IPS-11a (cell line): ENCODE results near the gene CAMKK2.
"Not testable (repeated sequence)": the region's sequence is repeated elsewhere in the genome, so short reads cannot be mapped to it uniquely, and the experiment has no call there.

ENCODE experiments used
- H3K4me3 ChIP-seq: one replicate; pipeline ENCODE4 v1.5.1; 2013; ENCODE audit warnings: low read depth, low read length, control low read depth

The CAMKK2 gene

DNA sequence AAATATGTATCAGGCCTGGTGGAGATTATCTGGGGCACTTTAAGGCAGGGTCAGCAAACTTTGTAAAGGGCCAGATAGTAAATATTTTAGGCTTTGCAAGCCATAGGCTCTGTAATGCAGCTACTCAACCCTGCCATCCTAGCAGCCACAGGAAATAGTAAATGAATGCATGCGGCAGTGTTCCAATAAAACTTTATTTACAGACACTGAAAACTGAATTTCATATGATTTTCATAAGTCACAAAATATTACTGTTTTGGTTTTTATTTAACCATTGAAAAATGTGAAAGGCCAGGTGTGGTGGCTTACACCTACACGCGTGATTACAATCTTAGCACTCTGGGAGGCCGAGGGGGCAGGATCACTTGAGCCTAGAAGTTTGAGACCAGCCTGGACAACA is 3.2 kb upstream of the CAMKK2 start:
- no peak overlapping the region for H3K4me3 ChIP-seq

DNA sequence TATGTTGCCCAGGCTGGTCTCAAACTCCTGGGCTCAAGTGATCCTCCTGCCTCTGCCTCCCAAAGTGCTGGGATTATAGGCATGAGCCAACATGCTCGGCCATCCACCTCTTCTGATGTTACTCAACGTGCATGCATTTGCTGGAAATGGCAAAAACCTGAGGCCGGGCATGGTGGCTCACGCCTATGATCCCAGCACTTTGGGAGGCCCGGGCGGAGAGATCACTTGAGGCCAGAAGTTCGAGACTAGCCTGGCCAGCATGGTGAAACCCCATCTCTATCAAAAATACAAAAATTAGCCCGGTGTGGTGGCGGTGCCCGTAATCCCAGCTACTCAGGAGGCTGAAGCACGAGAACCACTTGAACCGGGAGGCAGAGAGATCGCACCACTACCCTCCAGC is 1.9 kb upstream of the CAMKK2 start:
- not testable (repeated sequence) for H3K4me3 ChIP-seq

DNA sequence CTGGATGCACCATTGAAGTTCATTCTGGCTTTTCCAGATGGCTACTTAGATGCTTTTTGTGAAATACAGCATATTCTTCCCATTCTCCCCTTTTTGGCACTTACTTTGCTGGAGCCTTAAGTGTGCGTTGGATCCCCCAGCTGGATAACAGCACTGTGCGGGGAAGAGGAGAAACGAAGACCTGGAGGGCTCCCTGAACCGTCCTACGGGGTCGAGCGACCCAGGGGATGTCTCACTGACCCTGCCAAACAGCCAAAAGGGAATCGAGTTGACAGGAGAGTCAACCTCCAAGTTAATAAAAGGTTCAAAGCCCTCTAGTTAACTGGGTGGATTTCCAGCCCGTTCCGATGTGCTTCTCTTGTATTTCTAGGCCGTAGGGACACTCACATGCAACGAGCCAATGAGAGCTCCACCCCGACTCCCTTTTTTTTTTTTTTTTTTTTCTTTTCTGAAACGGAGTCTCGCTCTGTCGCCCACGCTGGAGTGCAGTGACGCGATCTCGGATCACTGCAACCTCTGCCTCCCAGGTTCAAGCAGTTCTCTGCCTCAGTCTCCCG is 1.0 kb upstream of the CAMKK2 start:
- peak overlapping the region; percentile 77 for H3K4me3 ChIP-seq

DNA sequence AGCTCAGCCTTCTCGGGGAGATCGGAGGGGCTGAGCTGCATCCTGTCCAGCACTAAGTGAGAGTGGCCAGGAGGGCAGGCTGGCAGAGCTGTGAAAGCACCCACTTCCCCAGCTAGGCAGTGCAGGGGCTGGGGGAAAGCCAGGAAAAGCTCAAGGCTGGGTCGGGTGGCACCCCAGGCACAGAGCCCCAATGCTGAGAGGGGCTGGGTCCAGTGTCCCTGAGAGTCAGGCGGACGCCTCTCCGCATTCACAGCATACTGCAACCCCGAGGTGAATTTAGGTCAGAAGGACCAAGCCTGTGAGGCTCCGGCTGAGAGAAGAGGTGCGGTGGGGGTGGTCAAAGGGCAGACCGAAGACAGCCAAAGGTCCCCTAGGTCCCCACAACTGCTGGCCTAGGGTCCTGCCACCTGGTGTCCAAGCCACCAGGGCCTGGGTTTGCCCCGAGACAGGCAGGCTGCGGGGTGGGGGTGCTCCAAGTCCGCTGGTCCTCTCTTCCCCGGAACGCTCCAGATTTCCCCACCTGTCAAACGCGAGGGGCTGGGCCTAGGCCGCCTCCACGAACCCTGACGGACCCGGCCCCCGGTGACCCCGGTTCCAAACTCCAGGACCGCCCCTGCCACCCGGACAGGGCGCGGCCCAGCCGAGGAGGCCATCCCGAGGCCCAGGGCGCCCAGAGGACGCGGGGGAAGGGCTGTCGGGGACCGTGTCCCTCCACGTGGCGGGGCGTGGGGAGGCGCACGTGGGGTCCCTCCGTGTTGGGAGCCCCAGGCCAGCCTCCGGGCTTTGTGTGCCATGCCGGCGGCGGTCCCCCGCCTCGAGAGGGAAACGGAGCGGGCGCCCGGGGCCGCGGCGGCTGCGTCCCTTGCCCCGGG is 527 bp downstream of the CAMKK2 start:
- peak overlapping the region; percentile 78 for H3K4me3 ChIP-seq

DNA sequence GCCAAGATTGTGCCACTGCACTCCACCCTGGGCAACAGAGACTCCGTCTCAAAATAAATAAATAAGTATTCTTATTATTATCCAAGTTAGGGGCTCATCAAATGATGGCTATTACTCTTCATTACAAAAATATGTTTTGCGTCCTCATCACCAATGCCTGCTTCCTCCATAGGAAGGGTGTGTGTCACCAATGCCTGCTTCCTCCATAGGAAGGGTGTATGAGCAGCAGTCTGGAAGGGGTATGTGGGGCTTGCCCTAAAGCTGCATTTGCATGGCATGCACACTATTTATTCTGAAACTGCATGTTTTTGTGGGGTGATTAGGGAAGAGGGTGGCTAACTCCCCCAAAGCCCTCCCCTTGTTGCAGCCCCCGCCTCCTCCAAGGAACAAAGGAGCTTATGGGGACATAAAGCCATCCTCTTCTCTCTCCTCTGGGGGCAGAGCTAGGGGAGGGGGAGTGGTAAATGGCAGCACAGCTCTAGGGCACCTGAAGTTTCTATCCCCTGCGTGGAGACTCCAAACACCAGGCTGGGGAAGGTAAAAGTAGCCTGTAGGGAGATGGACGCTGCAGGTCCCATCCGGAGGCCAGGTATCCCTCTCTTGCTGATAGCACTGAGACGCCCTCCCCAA is 1.3 kb downstream of the CAMKK2 start:
- H3K4me3 ChIP-seq = peak overlapping the region; percentile 78

DNA sequence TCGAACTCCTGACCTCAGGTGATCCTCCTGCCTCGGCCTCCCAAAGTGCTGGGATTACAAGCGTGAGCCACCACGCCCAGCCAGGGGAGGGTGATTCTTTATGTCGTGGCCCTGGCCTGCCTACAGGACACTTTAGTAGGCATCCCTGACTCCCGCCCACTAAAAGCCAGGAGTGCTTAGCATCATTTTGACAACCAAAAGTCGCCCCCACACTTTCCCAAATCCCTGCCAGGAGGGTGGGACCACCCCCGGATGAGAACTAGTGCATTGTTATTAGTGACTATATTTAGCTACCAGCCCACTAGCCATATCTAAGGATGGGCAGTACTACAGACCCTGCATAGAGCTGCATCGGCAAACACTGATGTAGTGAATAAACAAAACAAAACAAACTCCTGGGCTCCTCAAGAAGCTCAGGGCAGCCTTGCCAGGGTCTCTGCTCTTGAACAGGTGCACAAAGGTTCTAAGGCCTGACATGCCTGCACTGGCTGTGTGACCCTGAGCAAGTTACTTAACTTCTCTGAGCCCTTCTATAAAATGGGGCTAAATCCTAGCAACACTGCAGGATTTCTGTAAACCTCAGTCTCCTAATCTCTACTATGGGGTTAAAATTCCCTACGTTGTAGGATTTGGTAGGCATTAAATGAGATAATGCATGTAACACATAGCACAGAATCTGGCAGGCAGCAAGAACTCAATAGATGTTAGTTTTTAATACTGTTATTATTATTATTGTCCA is 2.2 kb downstream of the CAMKK2 start:
- no peak overlapping the region for H3K4me3 ChIP-seq

DNA sequence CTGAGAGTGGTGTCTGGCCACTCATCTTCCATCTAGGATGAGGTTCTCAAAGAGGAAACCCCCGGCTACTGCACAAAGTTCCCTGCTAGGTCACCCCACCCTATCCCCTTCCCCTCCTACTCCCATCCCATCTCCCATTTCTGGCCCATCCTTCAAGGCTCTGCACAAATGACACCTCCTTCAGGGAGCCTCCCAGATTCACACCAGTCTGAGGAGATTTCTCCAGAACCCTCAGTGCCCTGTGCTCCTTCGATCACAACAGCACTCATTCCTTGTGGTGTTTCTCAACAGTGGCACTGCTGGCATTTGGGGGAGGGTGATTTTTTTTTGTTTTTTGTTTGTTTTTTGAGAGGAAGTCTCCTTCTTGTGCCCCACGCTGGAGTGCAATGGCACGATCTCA is 2.9 kb downstream of the CAMKK2 start:
- no peak overlapping the region for H3K4me3 ChIP-seq

DNA sequence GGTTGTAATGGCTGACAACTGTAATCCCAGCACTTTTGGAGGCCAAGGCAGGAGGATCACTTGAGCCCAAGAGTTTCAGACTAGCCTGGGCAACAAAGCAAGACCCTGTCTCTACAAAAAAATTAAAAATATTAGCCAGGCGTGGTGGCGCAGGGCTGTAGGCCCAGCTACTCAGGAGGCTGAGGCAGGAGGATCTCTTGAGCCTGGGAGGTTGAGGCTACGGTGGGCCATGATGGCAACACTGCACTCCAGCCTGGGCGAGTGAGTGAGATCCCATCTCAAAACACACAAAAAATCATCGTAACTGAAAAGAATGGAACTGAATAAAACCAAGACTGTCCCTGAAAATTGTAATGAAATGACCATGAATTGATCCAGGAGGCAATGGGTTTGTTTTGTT is 6.1 kb downstream of the CAMKK2 start:
- H3K4me3 ChIP-seq = no peak overlapping the region

DNA sequence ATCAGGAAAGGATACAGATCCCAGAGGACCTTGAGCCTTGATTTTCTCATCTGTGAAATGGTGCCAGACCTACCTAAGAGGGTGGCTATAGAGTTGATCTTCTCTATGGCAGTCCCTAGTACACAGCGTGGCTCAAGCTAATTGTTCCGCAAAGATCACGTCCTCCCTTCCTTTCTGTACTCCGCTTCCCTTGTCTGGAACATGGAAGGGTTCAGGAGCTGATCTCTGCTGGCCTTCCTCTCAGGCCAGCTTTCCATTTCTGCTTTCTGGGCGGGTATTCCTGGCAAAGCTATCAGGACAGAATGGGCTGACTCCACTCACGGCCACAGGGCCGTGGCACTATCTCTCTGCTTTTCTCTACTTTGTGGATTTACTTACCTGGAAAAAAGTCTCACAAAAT is 6.5 kb downstream of the CAMKK2 start:
- no peak overlapping the region for H3K4me3 ChIP-seq

DNA sequence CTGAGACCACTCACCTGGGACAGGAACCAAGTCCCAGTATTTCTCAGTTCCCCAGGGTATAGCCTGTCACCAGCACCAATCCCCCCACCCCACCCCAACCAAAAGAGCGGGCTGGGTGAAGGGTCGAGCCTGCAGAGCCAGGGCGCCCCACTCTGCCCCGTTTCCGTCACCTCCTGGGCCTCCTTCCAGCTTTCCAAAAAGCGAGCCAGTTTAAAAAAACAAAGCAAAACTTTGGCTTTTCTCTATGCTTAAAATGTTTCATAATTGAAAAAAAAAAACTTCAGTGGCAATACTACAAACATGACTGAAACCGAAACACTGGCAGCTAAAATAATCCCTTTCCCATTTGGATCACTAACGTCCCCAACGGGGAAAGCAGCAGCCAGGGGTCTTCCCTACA is 7.5 kb downstream of the CAMKK2 start:
- H3K4me3 ChIP-seq = no peak overlapping the region

DNA sequence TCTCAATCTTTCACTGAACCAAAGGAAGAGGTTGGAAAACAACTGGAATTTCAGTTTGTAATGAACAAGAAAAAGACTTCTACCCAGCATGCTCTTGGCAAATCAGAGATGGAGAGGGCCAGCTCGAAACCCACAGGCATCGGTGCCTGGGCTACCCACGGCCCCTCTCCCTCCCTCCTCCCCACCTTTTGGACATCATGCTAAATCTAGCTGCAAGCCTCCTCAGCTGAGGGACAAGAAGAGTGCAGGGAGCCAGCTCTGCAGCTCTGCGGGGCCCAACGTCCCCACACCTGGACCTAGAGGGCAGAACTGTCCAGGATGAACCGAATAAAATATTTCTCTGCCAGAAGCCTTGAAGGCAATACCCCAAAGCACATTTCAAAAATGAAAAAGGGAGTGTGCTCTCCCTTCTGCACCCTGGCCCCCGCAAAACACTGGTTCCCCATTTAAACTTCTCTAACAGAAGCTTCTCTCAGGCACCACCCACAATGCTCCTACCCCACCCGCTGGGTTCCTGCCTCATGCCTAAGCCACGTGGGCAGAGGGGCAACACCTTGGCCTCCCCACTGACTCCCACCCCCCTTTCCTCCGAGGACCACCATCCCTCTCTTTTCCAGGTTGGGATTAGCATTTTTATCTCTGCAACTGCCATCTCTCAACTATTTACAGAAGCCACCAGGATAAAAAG is 8.2 kb downstream of the CAMKK2 start:
- no peak overlapping the region for H3K4me3 ChIP-seq

DNA sequence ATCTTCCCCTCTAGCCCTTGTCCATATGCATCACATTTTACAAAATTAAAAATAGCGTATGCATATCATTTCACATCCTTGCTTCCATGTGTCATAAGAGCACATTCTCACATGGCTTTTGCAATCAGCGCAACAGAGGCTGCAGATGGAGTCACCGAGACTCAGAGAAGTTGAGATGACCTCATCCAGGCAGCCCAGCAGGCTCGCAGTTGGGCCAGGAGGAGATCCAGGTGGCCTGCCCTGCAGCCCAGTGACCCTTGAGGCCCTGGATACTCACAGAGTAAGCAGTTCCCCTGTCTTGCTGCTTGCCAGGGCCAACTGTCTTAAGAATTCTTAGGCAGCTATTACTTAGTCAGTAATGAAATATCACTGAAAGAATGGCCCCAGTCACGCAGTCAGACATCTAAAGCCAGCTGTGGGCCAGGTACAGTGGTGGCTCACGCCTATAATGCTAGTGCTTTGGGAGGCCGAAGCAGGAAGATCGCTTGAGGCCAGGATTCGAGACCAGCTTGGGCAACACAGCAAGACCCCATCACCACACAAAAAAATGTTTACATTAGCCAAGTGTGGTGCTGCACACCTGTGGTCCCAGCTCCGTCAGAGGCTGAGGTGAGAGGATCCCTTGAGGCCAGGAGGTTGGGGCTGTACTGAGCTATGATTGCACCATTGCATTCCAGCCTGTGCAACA is 9.1 kb downstream of the CAMKK2 start:
- H3K4me3 ChIP-seq = no peak overlapping the region

DNA sequence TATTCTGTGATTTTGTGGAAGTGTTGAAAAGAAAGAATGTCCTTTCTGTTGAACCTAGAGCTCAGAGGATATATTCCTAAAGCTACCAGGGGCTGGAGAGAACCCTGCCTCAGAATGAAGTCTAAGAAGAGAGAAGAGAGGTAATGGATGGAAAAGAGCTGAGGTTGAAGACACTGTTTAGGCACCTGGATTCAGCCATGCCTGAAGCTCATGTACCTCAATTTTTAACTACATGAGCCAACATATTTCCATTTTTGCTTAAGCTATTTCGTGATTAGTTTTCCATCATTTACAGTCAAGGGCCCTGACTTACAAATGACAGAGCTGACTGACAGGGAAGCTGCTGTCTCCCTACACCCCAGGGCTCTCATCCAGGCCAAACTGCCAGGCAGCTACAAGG is 10.7 kb downstream of the CAMKK2 start:
- no peak overlapping the region for H3K4me3 ChIP-seq

DNA sequence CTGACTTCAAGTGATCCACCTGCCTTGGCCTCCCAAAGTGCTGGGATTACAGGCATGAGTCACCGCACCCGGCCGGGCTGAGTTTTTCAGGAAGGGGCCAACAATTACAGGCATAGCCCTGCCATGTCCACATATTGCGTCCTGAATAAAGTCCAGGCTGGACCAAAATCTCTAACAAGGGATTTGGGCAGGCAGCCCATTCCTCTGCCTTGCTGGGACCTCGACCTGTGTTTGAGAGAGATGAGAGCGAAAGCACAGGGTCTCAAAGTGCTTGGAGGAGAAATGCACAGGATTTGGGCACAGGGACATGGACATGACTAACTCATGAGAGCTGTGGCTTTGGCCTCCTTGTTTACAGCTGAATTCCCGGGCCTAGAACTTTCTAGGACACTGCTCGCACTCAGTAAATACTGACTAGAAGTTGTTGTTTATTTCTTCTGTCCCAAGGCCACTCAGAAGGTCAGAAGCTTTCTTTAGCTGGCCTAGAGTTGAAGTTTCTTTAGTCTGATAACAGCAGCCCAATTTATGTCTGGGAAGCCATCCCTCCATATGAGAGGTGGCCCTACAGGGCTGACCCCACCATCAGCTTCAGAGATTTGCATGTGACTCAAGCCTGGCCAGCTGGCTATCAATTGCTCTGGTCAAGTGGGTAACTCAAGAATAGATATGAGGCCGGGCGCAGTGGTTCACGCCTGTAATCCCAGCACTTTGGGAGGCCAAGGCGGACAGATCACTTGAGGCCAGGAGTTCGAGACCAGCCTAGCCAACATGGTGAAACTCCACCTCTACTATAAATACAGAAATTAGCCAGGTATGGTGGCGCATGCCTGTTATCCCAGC is 11.7 kb downstream of the CAMKK2 start:
- H3K4me3 ChIP-seq = no peak overlapping the region

DNA sequence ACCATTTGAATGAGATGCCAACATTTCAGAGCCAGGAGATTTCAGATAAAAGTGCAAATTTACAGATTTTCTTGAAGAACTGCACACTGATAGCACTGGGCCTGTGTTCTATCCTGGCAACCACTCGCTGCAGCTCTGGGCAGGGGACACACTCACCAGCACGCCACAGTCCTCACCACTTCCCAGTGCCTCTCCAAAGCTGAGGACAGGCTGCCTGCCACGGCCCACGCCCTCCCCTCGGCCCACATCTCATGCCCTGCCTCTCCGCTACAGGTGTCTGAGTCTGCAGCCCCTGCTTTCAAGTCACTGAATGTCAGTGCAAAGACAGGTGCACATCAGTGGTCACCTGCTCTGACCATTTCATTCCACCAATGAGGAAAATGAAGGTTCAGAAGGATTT is 12.7 kb downstream of the CAMKK2 start:
- no peak overlapping the region for H3K4me3 ChIP-seq

DNA sequence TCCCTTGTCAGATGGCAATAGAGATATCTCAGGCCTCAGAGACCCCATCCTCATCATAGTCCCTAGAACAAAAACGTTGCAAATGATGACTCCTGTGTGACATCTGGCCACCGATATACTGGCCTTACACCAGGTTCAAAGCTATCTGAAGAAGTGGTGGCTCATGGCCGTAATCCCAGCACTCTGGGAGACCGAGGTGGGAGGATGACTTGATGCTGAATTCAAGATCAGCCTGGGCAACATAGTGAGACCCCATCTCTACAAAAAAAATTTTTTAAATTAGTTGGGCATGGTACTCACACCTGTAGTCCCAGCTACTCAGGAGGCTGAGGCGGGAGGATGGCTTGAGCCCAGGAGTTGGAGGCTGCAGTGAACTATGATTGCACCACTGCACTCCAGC is 13.1 kb downstream of the CAMKK2 start:
- no peak overlapping the region for H3K4me3 ChIP-seq

DNA sequence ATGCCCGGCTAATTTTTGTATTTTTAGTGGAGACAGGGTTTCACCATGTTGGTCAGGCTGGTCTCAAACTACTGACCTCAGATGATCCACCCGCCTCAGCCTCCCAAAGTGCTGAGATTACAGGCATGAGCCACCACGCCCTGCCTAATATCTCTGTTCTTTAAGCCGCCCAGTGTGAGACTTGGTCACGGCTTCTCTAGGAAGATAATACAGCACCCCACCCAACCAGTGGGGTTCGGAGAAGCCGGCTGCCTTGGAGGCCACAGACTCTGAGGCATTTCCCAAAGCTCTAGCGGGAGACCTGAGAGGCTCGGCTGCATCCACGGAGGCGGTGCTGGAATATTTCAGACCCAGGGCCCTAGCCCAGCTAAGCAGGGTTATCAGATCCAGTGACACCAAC is 13.6 kb downstream of the CAMKK2 start:
- H3K4me3 ChIP-seq = not testable (repeated sequence)

DNA sequence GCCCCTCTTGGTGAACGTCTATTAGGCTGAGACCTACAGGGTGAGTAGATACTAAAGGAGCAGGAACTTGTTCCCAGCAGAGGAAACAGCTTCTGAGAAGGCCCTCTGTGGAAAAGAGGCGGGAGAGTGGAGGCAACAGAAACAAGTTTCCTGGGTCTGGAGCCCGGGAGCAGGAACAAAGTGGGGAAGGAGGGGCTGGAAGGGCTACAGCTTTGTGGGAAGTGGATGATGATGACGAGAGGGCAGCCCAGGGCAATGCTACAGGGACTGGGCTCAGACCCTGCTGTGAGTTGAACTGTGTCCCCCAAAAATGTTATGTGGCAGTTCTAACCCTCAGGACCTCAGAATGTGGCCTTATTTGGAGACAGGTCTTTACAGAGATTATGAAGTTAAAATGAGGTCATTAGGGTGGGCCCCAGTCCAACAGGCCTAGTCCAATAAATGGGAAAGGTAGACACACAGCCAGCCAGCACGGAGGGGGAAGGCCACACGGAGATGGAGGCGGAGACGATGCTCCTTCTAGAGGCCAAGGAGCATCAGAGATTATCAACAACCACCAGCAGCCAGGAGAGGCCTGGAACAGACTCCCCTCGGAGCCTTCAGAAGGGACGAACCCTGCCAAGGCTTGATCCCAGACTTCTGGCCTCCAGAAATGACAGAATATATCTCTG is 14.3 kb downstream of the CAMKK2 start:
- H3K4me3 ChIP-seq = no peak overlapping the region

DNA sequence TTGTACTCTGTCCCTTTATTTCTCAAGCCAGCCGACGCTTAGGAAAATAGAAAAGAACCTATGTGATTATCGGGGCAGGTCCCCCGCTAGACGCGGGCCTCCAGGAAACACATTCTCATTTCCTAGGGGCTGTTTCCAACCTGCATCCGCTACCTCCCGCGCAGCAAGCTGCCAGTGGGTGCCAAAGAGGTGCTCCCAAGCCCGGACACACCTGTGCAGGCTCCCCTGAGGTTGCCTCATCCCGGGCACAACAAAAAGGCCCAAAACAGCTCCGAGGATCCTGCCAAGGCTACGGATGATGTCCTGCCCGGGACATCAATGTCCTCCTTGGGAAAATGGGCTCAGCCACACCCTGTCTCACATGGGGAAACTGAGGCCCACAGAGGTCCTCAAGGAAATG is 15.4 kb downstream of the CAMKK2 start:
- H3K4me3 ChIP-seq = not testable (repeated sequence)
